A673 (cell line): ENCODE measurements around the gene ADAMTS2. TPM values are rescaled to one million over a fixed set of nuclear protein-coding genes. Genes with fewer than 3 reads are reported as not detected.

ENCODE experiments used
- BruUV-seq: library from RNA; stranded (reverse); fragments of 400-500 nt; replicated peaks from 2 replicates; lab custom pipeline; 2021; lab: Mats Ljungman, UMichigan
- CTCF ChIA-PET: fragments of 300-600 bp; sonication (Branson Sonifier 250); formaldehyde crosslinking; loops from one replicate; lab custom pipeline; 2022; ENCODE audit warnings: antibody characterized with exemption; lab: Charles Lee
- POLR2A ChIA-PET: fragments of 300-600 bp; sonication (Branson Sonifier 250); formaldehyde crosslinking; loops from one replicate; lab custom pipeline; 2022; ENCODE audit warnings: antibody characterized with exemption; ENCODE audit not compliant: low non-redundant PET; lab: Charles Lee
- DNase-seq: peaks from one replicate; pipeline ENCODE4 v3.0.0-alpha.2; 2015; ENCODE audit warnings: low spot score
- H3K27ac ChIP-seq: fragments of 200-600 bp; sonication (generic); 2 replicates; pipeline ENCODE4 v1.5.1; 2016; ENCODE audit warnings: mixed run types, low read depth, mild to moderate bottlenecking, mixed read lengths, antibody characterized with exemption, low read length; ENCODE audit not compliant: poor library complexity, severe bottlenecking
- H3K27me3 ChIP-seq: fragments of 200-600 bp; sonication (generic); replicated peaks from 2 replicates; pipeline ENCODE4 v1.6.1; 2017; ENCODE audit warnings: mixed run types, low read depth, mild to moderate bottlenecking, mixed read lengths, antibody characterized with exemption, low read length; ENCODE audit not compliant: insufficient read depth, poor library complexity
- H3K36me3 ChIP-seq: fragments of 200-600 bp; sonication (generic); 2 replicates; pipeline ENCODE4 v1.6.1; 2016; ENCODE audit warnings: mixed run types, mild to moderate bottlenecking, mixed read lengths, antibody characterized with exemption, low read length; ENCODE audit not compliant: insufficient read depth, poor library complexity, severe bottlenecking
- H3K4me1 ChIP-seq: fragments of 200-600 bp; sonication (generic); 2 replicates; pipeline ENCODE4 v1.6.1; 2017; ENCODE audit warnings: mixed run types, mild to moderate bottlenecking, mixed read lengths, antibody characterized with exemption, low read length; ENCODE audit not compliant: insufficient read depth, poor library complexity, severe bottlenecking
- H3K4me3 ChIP-seq: fragments of 200-600 bp; sonication (generic); 2 replicates; pipeline ENCODE4 v1.5.1; 2016; ENCODE audit warnings: low read depth, mixed run types, mild to moderate bottlenecking, mixed read lengths, low read length; ENCODE audit not compliant: poor library complexity, severe bottlenecking
- H3K9me3 ChIP-seq: fragments of 200-600 bp; sonication (generic); 2 replicates; pipeline ENCODE4 v1.6.1; 2016; ENCODE audit warnings: mixed run types, low read depth, mild to moderate bottlenecking, mixed read lengths, antibody characterized with exemption, low read length; ENCODE audit not compliant: poor library complexity, severe bottlenecking
- CTCF ChIP-seq: fragments of 300-800, 200-600 bp; sonication (generic); conservative IDR thresholded peaks from 2 replicates; pipeline ENCODE4 v1.5.1; 2017; ENCODE audit warnings: low read depth, mild to moderate bottlenecking, antibody characterized with exemption, low read length, moderate library complexity, mixed read lengths
- EZH2 ChIP-seq: fragments of 200-600 bp; sonication (generic); IDR thresholded peaks from 2 replicates; pipeline ENCODE4 v1.6.1; 2017; ENCODE audit warnings: borderline replicate concordance, low read depth, mild to moderate bottlenecking, mixed read lengths, antibody characterized with exemption, low read length; ENCODE audit not compliant: poor library complexity, severe bottlenecking
- intact Hi-C: fragments of 100-400 bp; cut with micrococcal nuclease; formaldehyde crosslinking; loops from one replicate; pipeline ENCODE4 v1.10.0; 2022; ENCODE audit not compliant: unreplicated experiment
- total RNA-seq: library from RNA; stranded (reverse); gene quantifications from 2 replicates; pipeline ENCODE4 v1.2.3, GENCODE V29; 2021

The ADAMTS2 gene
- total RNA-seq, 1 experiment from 2014 or later = 0.39 TPM

DNA sequence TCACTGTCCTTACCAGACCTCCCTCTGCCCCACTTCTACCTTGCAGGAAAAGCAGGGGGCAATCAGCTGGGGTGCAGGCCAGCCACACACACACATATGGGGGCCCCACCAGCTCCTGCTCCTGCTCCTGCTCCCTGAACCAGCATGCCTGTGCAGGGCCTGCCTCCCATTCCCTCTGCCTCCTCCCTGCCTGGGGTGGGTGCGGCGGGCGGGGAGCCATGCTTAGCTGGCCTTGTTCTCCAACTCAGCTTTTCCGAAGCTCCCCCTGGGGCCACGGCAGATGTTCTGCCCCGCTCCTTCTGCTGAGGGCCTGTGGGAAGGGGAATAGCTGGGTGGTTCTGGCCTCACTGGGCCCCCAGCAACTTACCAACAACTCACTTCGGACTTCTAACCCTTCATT, 195.2 kb downstream of the ADAMTS2 start:
- ChIA-PET POLR2A (no interaction called here), CTCF (no interaction called here)
- intact Hi-C loops = no loop called here
- no peaks in the 10 kb centered on the region for H3K4me1 ChIP-seq
- H3K9me3 ChIP-seq = no peaks in the 10 kb centered on the region
- no peak overlapping the region for H3K4me3 ChIP-seq
- TF ChIP-seq EZH2 (no peak), CTCF (no peak)
- no TSS peak for BruUV-seq
- no peaks in the 10 kb centered on the region for H3K27me3 ChIP-seq
- no peak overlapping the region for H3K27ac ChIP-seq
- DNase-seq = no peak
- H3K36me3 ChIP-seq = no peaks in the 10 kb centered on the region

DNA sequence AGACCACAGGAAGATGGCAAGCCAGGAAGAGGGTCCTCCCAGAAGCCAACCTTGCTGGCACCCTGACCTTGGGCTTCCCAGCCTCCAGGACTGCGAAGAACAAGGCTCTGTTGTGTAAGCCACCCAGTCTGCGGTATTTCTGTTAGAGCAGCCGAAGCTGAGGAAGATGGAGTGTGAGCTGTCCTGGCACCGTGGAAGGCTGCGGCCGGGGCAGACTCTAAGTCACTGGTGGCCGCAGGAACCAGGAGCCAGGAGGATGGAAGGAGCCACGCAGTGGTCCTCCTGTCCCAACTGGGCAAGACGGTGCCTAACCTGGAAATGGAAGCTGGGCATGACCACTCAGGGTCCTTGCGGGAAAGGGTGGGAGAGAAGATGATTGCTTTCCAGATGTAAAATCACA, 196.0 kb downstream of the ADAMTS2 start:
- no TSS peak for BruUV-seq
- Histone ChIP-seq H3K27ac (no peak overlapping the region), H3K27me3 (no peaks in the 10 kb centered on the region), H3K4me3 (no peak overlapping the region), H3K9me3 (no peaks in the 10 kb centered on the region), H3K36me3 (no peaks in the 10 kb centered on the region), H3K4me1 (no peaks in the 10 kb centered on the region)
- TF ChIP-seq EZH2 (no peak), CTCF (no peak)
- ChIA-PET POLR2A (no interaction called here), CTCF (no interaction called here)
- no peak for DNase-seq
- intact Hi-C loops = no loop called here

DNA sequence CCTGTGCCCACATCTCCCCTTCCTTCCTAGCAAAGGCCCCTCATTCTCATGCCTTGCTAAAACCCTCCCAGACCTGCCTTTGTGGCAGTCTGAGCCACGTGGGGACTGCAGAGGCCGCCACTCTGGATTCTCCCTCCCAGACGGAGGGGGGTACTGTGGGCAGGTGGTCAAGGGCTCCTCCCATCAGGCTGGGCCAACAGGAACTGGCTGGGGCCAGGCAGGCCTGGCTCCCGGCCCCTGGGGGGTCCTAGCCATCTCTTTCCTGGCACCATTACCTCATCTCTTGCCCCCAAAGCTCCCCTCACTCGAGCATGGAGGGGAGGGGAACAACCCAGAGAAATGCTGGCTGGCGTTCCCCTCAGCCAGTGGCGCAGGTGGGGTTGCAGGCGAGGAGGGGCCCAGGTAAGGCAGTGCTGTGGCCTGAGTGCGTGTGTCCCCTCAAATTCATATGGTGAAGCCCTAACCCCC, 196.5 kb downstream of the ADAMTS2 start:
- POLR2A ChIA-PET = no interaction called here

More for the DNA sequence above, 196.5 kb downstream of the ADAMTS2 start:
- H3K27ac ChIP-seq = no peak overlapping the region
- CTCF ChIA-PET = no interaction called here
- no peaks in the 10 kb centered on the region for H3K4me1 ChIP-seq
- no peak overlapping the region for H3K4me3 ChIP-seq
- no peak for DNase-seq
- intact Hi-C loops = no loop called here
- no peaks in the 10 kb centered on the region for H3K9me3 ChIP-seq
- no TSS peak for BruUV-seq
- no peak for TF ChIP-seq CTCF
- TF ChIP-seq EZH2 = no peak
- H3K27me3 ChIP-seq = no peaks in the 10 kb centered on the region
- H3K36me3 ChIP-seq = no peaks in the 10 kb centered on the region
